Fibroblast of the conjunctiva (primary cell): ENCODE measurements around the gene ZHX3.
A peak's percentile ranks its signal among the peaks of the same experiment; 100 is the strongest.

Experiments used
- DNase-seq: peaks from one replicate; pipeline ENCODE4 v3.0.0-alpha.2; 2010; ENCODE audit warnings: low read depth

The ZHX3 gene

GRCh38 chr20:41185013-41185757 lies 132.3 kb downstream of the ZHX3 start:
- DNase-seq = no peak

DNA sequence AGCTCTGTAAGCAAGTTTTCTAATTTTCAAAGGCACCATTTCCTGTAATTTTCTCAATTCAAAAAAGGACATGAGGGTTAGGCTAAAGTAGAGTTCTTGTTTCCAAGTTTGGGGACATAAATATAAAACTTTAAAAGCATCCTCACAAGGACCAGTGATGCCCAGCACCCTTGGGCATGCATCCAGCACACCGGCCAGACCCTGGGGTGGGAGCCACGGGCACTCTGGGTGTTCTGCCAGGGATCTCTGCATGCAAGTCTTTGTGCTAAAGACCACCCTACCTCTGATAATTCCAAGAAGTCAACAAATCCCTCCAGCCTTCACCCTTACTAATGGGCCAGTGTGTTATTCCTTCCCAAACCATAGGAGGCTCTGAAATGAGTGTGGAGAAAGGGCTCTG lies 133.7 kb downstream of the ZHX3 start:
- DNase-seq = no peak

DNA sequence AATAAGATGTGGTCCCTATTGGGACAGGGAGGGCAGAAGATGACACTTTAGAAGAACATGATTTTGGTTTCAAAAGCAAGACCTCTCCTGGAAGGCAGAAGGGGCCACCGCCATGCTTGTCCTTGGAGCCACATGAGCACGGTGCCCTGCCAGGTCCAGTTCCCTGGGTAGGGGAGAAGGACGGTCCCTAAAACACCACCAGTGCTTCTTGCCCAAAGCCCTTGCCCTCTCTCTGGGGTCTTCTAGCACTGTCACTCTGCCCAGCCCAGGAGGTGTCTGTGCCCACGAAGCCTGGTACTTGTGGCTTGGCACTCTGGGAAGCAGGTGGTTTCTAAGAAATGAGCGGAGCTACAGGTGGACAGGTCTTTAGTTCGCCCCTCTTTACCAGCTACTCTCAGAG lies 134.1 kb downstream of the ZHX3 start:
- DNase-seq = no peak

DNA sequence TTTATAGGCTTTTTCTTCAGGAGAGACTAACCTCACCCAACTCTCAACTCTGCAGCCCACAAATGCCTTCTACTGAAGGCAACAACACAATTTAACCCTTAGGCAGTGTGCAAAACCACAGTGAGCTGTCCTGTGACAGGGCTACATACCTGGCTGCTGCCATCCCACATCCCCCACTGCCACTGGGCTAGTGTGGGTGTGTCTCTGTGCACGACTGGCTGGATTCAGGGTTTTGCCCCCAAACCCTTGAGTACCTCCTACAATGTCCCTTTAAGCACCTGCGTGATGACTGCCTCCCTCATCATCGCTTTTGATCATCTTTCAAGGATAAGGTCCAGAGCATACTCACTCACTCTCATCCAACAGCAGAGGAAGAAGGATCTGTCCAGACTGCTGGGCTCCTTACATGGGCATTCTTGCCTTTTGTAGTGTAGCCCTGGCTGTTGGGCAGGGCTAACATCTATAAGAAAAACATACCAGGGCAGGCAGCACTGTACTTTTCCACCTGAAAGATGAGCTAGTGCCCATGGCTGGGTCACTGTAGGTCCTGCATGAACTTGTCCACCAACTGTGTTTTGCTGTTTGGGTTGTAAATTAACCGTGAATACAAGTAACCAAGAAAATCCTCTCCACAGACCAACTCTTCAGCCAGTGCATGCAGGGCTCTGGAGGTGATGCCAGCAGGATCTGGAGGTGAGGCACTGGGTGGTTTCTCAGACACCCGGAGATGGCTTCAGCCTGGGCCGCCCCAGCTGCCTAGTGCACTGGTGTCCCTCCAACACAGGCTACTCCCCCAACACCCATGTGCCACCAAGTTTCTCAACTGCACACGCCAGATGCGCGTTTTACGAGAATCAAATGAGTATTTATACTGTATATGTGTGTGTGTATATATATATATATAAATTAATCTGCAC lies 135.0 kb downstream of the ZHX3 start:
- DNase-seq = no peak

DNA sequence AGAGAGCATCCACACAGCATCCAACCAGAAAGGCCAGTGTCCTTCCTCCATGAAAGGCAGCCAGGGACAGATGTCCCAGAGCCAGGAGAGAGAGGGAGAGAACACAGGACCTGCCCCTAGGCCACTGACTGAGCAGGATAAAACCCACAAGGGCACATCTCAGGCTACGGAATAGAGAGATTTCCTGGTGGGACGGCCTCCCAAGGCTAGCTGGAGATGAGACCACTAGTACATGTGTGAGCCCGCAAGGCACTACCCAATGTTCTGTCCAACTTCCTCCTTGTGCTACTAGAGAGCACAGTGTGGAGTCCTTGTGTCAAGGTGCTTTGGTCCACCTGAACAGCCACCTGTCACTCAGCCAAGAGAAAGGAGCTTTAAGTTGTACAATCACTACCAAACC lies 136.0 kb downstream of the ZHX3 start:
- DNase-seq = no peak

DNA sequence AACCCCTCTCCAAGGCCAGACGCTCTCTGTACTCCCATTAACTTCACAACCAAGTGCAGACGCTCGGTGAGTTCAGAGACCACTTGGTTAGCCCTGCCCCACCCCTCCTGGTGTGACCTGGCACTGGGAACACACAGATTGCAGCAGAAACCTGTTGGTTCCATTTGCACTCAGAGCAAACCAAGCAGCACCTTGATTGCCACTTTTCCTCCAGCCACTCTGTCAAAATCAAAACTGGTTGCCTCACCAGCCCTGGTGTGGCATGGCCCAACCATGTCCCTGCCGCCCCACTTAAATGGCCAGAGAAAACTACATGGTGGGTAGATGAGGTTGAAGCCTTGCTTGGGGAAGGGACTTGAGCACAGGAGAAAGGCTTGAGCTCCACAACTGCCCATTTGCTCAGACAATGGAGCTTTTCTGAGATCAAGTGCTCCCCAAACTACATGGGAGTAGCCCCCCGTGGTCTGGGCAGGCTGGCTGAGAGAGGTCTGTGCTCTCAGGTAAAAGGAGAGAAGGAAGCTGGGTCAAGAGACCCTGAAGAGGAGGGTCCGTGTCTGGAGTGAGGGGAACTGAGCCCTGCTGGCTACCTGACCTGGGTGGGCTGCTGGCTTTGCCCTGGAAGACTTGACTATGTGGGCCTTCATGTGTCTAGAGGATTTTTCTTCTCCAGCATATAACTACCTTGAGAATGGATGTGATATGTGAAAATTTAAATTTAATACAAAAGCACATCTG lies 136.8 kb downstream of the ZHX3 start:
- DNase-seq = no peak

- DNase-seq = no peak
Measured at GRCh38 chr20:41179961-41180360, 137.6 kb downstream of the ZHX3 start.

GRCh38 chr20:41178904-41179432 lies 138.6 kb downstream of the ZHX3 start:
- DNase-seq = no peak

DNA sequence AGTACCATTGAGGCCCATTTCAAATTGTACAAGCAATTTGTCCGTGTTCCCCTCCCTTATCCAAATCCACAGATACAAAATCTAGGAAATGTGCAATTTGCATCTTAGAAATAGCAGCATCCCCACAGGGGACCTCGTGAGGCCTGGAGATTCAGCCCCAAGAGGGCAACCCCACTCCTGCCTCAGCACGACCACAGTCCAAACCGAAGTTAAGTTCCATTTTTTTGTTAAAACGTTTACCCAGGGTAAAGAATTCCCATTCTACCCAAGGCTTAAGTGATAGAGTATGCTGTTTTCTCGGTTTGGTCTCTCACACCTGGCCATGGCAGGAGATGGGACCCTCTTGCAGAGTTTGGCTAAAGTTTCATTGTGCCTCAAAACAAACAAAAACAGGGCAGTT lies 139.0 kb downstream of the ZHX3 start:
- no peak for DNase-seq

DNA sequence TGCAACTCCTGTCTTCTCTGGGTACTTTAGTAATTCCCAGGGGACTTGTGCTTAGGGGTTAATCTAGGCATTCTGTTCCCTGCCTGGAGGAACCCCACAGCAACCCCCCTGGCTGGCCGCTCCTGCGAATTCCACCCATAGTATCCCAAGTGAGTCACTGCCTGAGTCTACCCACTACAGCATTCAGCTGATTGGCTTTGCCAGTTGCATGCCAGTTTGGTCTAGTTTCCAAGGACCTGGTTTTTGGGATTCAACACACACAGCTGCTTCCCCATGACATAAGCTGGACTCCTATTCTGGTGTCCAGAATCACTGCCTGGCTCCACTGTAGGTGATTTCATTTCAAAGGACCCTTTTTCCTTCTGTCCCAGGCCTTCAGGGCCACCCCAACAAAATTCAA lies 139.9 kb downstream of the ZHX3 start:
- peak; percentile 84 for DNase-seq

GRCh38 chr20:41176711-41177552 lies 140.6 kb downstream of the ZHX3 start:
- DNase-seq = no peak

DNA sequence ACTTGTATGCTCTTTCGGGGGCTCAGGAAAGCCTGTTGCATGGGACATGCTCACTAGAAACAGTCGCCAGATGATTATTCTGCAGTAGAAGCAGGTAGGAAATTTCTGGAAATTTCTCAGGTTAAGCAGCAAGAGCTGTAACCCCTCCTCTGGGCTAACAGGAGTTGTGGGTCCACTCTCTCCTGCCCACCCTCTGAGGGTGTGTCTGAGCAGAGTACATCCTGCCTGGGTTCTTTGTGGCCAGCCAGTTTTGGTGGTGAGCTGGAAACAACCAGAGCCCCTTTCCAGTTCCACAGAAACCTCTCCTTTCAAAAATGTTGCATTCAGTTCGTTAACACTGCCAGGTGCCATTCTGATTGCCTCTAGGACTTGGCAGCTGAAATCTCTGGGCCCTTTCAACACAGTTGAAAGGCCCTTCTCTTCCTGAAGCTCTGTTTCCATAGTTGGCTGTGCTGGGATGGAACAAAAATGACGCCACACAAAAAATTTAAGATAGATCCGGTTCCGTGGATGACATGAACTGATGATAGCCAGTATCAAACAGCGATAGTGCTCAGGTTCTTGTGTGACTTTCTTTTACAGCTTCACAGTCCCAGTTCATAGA lies 141.7 kb downstream of the ZHX3 start:
- DNase-seq = no peak

DNA sequence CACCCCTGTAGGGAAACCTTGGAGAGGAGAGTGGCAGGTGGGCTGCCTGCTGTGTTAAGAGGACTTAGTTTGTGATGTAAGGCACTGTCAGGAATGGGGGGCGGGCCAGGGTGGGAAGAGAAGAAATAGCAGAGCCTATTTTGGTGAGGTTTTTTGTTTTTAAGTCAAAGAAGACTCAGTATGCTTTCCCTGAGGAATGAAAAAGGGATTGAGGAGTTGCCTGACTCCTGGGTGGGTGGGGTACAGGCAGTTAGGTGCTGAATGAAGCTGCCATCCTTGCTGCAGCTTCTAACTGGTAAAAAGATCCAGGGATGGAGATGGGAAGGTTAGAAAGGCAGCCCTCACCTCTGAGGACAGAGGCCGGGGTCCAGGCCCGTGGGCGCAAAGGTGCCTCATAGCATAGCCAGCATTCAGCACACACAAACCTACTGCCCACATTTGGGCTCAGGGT lies 142.3 kb downstream of the ZHX3 start:
- no peak for DNase-seq

DNA sequence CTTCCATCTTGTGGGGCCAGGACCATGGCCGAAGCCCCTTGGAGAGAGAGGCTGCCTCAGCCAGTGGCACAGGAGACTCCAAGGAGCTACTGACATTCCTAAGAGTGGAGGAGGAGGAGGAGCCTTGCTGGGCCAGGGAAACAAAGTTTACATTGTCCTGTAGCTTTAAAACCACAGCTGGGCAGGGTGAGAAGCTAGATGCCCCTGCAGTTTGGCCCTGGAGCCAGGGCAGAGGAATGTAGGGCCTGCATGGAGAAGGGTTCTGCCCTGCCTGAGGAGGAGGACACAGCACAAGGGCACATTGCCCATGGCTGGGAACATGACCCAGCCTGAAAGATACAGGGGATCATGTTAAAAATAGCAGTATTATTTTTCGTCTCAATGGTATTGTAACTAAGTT lies 142.7 kb downstream of the ZHX3 start:
- DNase-seq = no peak

- no peak for DNase-seq
Measured at GRCh38 chr20:41174373-41174772, 143.2 kb downstream of the ZHX3 start.

- no peak for DNase-seq
Measured at GRCh38 chr20:41173791-41174341, 143.7 kb downstream of the ZHX3 start.

GRCh38 chr20:41173161-41173721 lies 144.3 kb downstream of the ZHX3 start:
- peak; percentile 65 for DNase-seq

GRCh38 chr20:41172296-41173140 lies 145.0 kb downstream of the ZHX3 start:
- no peak for DNase-seq

GRCh38 chr20:41171736-41172295 lies 145.7 kb downstream of the ZHX3 start:
- no peak for DNase-seq
